ENCODE measurements around the gene HOMER1. TPM values are rescaled to one million over a fixed set of nuclear protein-coding genes. Genes with fewer than 3 reads are reported as not detected.
A peak's percentile ranks its signal among the peaks of the same experiment; 100 is the strongest.

The HOMER1 gene
- total RNA-seq, 1 experiment from 2014 or later, result 26.6 TPM

- CTCF ChIA-PET, result interaction anchor here (0.6 to 0.9 kb wide), 2 partner anchors 13 to 402 kb away, joined by 3 to 4 read pairs; no protein-coding TSS in a partner anchor
- TF ChIP-seq CTCF (IDR thresholded peaks at IDR 0.05; ENCODE audit: unreplicated experiment), result no peak
- intact Hi-C loops (cut with micrococcal nuclease; ENCODE audit: unreplicated experiment), result loop anchor here (10.0 kb wide), 1 partner anchor 512 kb away; no protein-coding TSS in a partner anchor
- Mint-ChIP-seq H3K36me3 (ENCODE audit: insufficient read depth, unreplicated experiment) (no peaks in the 10 kb centered on the region), H3K4me1 (ENCODE audit: low read depth, unreplicated experiment) (no peaks in the 10 kb centered on the region), H3K9me3 (ENCODE audit: low read depth, unreplicated experiment) (no peaks in the 10 kb centered on the region), H3K27ac (ENCODE audit: unreplicated experiment) (no peak overlapping the region), H3K4me3 (ENCODE audit: low read depth, unreplicated experiment) (no peak overlapping the region), H3K27me3 (ENCODE audit: unreplicated experiment) (no peaks in the 10 kb centered on the region)
- no peak for DNase-seq
- no TSS peak for BruUV-seq (replicated peaks)
Measured at GRCh38 chr5:79536193-79536906, 22.4 kb upstream of the HOMER1 start.

- H3K27me3 Mint-ChIP-seq (ENCODE audit: unreplicated experiment), result no peaks in the 10 kb centered on the region
- no peak overlapping the region for H3K27ac Mint-ChIP-seq (ENCODE audit: unreplicated experiment)
- no peak for DNase-seq
- no TSS peak for BruUV-seq (replicated peaks)
- CTCF ChIA-PET, result interaction anchor here (0.6 to 0.9 kb wide), 2 partner anchors 13 to 401 kb away, joined by 3 to 4 read pairs; no protein-coding TSS in a partner anchor
- H3K4me3 Mint-ChIP-seq (ENCODE audit: low read depth, unreplicated experiment), result no peak overlapping the region
- no peaks in the 10 kb centered on the region for H3K4me1 Mint-ChIP-seq (ENCODE audit: low read depth, unreplicated experiment)
- intact Hi-C loops (cut with micrococcal nuclease; ENCODE audit: unreplicated experiment), result loop anchor here (10.0 kb wide), 1 partner anchor 511 kb away; no protein-coding TSS in a partner anchor
- H3K36me3 Mint-ChIP-seq (ENCODE audit: insufficient read depth, unreplicated experiment), result no peaks in the 10 kb centered on the region
- no peaks in the 10 kb centered on the region for H3K9me3 Mint-ChIP-seq (ENCODE audit: low read depth, unreplicated experiment)
- peak; percentile 14 for TF ChIP-seq CTCF (IDR thresholded peaks at IDR 0.05; ENCODE audit: unreplicated experiment)
Measured at GRCh38 chr5:79535477-79536192, 21.7 kb upstream of the HOMER1 start.

GRCh38 chr5:79529110-79529509, 15.2 kb upstream of the HOMER1 start:
- BruUV-seq (replicated peaks), result no TSS peak
- no peak for DNase-seq
- CTCF ChIA-PET, result interaction anchor here (0.6 kb wide), 1 partner anchor 34 kb away, joined by 5 read pairs; no protein-coding TSS in a partner anchor
- H3K4me1 Mint-ChIP-seq (ENCODE audit: low read depth, unreplicated experiment), result no peaks in the 10 kb centered on the region
- no peaks in the 10 kb centered on the region for H3K36me3 Mint-ChIP-seq (ENCODE audit: insufficient read depth, unreplicated experiment)
- H3K27ac Mint-ChIP-seq (ENCODE audit: unreplicated experiment), result no peak overlapping the region
- intact Hi-C loops (cut with micrococcal nuclease; ENCODE audit: unreplicated experiment), result no loop called here
- no peak for TF ChIP-seq CTCF (IDR thresholded peaks at IDR 0.05; ENCODE audit: unreplicated experiment)
- H3K9me3 Mint-ChIP-seq (ENCODE audit: low read depth, unreplicated experiment), result peaks cover 2% of the 10 kb centered on the region
- no peak overlapping the region for H3K4me3 Mint-ChIP-seq (ENCODE audit: low read depth, unreplicated experiment)
- H3K27me3 Mint-ChIP-seq (ENCODE audit: unreplicated experiment), result no peaks in the 10 kb centered on the region

- no TSS peak for BruUV-seq (replicated peaks)
- Mint-ChIP-seq H3K4me1 (ENCODE audit: low read depth, unreplicated experiment) (no peaks in the 10 kb centered on the region), H3K27ac (ENCODE audit: unreplicated experiment) (no peak overlapping the region), H3K9me3 (ENCODE audit: low read depth, unreplicated experiment) (peaks cover 4% of the 10 kb centered on the region), H3K27me3 (ENCODE audit: unreplicated experiment) (no peaks in the 10 kb centered on the region), H3K36me3 (ENCODE audit: insufficient read depth, unreplicated experiment) (no peaks in the 10 kb centered on the region), H3K4me3 (ENCODE audit: low read depth, unreplicated experiment) (no peak overlapping the region)
- intact Hi-C loops (cut with micrococcal nuclease; ENCODE audit: unreplicated experiment), result no loop called here
- CTCF ChIA-PET, result interaction anchor here (0.6 kb wide), 1 partner anchor 80 kb away, joined by 3 read pairs; no protein-coding TSS in a partner anchor
- TF ChIP-seq CTCF (IDR thresholded peaks at IDR 0.05; ENCODE audit: unreplicated experiment), result no peak
- no peak for DNase-seq
Measured at GRCh38 chr5:79527431-79527830, 13.5 kb upstream of the HOMER1 start.
